Measurements from ENCODE around the gene NMRK1.

NMRK1 gene

DNA sequence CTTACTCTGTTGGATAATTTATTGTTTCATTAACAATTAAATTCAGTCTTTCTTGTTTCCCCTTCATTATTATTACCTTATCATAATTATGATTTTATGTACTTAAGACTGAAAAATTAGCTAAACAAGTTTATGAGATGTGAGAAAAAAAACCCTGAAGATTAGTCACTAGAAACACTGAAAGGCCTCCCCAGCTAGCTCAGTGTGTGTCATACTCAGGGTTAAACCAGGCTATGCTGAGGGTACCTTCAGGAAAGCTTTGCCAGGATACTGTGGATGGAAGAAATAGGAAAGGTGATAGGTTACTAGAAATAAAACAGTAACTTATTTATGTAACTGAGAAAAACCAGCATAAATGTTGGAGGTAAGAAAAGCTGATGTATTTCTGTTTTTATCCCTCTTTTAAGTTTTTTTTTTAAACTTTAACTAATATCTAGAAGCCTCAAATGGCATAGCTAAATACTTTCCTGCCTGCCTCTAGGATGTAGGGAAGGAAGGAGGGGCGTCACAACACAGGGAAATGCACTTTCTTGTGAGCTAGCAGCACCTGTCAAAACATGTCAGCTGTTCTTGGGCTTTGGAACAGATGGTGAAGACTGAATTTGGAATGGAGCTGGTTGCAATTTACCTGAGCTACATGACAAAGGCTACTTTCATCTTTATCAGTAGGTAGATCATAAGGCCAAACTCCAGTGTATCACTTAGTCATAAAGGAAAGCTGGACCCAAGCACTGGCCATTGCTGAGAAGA lies 24.2 kb downstream of the NMRK1 start:
- DNase-seq (ENCODE audit: low read depth, low spot score), result no peak

DNA sequence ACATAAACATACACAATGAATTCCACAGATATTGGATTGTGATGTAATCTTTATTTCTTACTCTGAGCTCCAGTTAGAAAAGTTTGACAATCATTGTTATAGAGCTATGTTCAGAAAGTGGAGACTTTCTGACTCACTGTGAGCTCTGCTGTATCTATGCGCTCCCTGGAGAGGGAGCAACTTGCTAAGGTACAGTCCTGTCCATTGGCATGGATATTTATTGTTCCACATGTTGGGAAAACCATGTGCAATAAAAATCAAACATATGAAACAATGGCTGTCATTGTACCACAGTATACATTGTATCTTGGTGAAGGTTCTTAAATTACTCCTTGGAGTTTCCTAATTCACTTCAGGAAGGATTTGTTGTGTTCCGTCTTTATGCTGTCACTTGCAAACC lies 26.8 kb downstream of the NMRK1 start:
- DNase-seq (ENCODE audit: low read depth, low spot score), result no peak

DNA sequence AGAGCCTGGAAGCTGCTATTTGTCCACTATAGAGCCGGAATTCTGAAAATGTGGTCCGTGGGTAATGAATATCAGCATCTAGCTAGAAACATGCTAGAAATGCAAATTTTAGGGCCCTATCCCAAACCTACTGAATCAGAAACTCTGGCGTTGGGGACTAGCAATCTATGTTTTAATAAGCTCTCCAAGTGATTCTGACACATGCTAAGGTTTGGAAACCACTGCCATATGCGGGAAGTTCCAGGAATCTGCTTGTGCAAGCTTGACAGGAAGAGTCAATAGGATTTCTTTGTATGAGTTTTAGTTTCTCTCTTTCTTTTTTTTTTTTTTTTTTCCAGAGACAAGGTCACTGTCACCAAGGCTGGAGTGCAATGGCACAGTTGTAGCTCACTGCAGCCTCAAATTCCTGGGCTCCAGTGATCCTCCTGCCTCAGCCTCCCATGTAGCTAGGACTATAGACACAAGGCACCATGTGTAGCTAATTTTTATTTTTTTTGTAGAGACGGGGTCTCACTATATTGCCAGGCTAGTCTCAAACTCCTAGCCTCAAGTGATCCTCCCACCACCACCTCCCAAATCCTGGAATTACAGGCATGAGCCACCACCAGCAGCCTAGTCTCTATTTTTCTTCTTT lies 33.5 kb downstream of the NMRK1 start:
- DNase-seq (ENCODE audit: low read depth, low spot score), result no peak

DNA sequence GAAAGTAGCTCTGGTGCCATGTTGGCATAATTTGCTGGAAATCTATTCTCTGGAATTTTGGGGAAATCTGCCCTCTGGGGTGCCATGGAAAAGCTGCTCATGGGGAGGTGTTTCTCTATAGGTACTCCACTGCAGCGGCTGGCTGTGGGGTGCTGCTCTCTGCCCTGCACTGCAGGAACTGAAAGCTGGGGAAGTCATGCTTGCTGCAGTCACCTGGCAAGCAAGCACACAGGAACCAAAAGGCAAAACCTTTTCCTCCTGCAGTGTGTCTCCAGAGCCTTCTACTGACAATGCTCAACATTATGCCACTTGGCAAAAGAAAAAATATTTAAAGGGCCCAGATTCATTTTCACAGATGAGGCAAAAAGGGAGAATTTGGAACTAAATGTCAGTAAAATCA lies 34.1 kb downstream of the NMRK1 start:
- no peak for DNase-seq (ENCODE audit: low read depth, low spot score)

DNA sequence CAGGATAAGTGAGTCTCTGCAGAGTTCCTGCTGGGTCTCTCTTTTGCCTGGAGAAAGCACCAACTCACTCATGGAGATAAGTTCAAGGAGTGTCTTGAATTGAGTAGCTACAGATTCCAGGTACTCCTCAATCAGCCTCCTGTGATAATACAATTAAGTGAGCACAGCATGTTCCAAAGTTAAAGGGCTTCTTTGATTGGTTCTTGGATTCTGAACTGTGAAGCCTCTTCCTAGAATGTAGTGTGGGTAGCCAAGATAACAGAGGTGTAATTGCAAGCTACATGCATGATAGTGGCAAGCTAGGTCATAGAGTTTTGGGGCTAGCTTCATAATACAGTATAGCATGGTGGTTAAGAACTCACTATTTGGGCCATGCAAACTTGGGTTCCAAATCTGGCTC lies 36.7 kb downstream of the NMRK1 start:
- DNase-seq (ENCODE audit: low read depth, low spot score), result no peak

DNA sequence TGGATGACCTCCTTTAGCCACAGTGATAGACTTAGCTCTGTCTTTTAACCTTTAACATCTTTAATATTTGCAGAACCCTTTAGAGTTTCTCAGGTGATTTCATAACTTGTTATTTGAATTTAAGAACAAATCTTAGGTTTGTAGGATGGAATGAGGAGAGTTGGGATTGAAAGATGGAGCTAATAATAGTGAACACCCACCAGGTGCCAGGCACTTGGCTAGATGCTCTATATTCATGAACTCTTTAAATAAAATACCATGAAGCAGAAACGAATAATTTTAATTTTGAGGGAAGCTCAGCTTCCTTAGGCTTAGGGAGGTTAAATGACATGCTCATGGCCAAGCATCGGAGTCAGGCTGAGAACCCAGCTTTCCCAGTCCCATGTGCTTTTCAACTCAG lies 40.4 kb downstream of the NMRK1 start:
- DNase-seq (ENCODE audit: low read depth, low spot score), result no peak

DNA sequence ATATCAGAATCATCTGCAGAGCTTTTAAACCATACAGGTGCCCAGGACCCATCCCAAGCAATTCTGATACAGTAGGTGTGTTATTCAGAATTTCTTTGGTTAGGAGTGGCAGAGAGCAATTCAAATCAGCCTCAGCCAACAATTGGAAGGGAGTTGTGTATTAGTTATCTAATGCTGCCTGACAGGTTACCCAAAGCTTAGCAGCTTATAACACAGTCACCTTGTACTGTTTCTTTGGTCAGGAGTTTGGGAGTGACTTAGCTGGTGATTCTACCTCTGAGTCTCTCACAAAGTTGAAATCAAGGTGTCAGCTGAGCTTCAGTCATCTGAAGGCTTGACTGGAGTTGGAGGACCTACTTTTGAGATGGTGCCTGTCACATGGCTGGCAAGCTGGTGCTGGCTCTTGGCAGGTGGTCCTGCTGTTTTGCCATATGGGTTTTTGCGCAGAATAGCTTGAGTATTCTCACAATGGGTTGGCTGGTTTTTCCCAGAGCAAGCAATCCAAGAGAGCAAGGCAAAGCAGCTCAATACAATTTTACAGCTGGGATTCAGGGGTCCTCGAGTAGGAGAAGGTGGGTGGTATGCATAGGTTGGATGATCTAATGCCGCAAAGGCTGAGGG lies 41.1 kb downstream of the NMRK1 start:
- DNase-seq (ENCODE audit: low read depth, low spot score), result no peak

DNA sequence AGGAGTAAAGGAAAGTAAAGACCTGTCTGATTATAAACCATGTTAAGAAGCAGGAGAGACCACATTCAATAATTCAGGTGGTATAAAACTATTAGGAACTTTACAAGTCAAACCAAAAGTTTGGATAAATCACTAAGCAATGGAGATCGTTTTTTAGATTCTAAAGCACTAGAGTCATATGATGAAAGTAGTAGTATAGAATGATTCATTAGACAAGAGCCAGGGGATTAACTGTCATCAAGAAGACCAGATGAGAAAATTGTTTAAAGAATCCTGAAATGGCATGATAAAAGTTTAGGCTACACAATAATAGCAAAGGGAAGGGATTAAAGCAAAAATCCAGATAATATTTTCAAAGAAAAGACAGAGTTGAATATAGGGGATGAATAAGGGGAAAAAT lies 46.9 kb downstream of the NMRK1 start:
- no peak for DNase-seq (ENCODE audit: low read depth, low spot score)

DNA sequence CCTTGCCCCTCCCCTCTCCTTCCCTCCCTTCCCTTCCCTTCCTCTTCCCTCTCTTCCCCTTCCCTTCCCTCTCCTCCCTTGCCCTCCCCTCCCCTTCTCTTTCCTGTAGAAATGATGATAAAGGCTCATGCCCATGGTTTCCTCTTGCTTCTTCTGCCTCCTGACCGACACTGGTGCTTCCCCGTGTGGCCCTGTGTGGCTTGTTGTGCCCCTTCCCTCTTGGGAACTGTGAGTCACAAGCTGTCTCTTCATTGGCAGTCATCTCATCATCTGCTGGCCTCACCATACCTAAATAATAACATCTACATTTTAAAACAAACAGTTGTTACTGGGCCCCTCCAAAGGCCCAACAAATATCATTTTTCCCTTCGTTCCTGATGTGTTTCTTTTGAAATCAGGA lies 48.2 kb downstream of the NMRK1 start:
- DNase-seq (ENCODE audit: low read depth, low spot score), result no peak

DNA sequence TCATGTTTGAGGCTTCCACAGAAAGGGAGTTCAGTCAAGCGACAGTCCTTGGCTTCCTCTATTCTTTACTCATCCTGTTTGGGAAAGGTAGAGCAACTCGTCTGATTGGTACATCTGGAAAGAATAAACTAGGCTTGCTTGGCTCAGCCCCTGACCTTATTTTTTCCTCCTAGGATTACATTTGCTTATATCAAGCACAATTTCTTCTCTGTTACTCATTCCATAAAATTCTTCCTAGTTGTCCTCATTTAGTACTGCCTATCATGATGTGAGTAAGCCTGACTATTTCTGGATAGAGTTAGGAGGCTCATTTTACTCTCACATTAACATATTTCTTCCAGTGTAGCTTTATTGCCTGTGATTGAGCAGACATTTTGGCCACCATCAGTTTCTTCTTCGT lies 48.9 kb downstream of the NMRK1 start:
- DNase-seq (ENCODE audit: low read depth, low spot score), result no peak

DNA sequence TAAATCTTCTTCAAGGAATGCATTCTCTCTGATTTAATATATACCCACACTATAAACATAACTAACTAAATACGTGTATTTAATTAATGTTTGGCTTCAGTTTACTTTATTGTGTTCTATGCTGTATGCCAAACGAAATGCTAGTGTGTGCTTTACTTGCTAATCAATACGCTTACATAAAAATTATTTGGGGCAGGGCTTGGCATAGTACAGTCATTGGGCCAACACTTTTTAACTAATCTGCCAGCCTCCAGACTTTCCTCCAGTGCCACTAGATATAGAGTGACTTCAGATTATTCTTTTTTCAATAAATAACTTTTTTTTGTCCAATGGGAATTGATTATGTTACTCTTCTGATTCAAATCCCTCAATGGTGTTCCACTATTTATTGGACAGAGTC lies 51.2 kb downstream of the NMRK1 start:
- no peak for DNase-seq (ENCODE audit: low read depth, low spot score)

DNA sequence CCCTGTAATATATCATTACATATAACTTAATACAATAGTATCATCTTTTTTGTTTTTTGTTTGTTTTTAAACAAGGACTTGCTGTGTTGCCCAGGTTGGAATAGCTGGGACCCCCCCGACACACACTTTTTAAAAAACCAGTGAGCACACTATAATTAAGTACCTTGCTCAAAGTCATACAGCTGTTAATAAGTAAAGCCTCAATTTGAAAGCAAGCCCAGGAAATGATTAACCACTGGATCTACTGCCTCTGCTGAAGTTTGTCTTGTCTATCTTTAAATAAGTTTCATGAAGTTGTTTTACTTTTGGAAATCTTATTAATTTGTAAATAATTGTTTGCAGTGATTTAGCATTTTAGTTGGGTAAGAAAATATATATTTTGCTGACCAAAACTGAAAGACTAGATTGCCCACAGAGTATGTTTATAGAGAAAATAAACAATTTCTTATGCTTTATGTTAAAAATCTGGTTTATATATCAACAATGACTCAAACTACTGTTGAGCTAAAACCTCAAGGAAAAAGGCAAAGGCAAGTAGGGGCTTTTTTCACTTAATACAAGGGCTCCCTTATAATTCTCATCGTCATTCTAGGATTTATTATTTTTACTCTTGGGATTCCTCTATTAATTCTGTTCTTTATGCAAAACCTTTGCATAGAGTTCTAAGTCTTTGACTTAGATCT lies 54.0 kb downstream of the NMRK1 start:
- DNase-seq (ENCODE audit: low read depth, low spot score), result no peak

DNA sequence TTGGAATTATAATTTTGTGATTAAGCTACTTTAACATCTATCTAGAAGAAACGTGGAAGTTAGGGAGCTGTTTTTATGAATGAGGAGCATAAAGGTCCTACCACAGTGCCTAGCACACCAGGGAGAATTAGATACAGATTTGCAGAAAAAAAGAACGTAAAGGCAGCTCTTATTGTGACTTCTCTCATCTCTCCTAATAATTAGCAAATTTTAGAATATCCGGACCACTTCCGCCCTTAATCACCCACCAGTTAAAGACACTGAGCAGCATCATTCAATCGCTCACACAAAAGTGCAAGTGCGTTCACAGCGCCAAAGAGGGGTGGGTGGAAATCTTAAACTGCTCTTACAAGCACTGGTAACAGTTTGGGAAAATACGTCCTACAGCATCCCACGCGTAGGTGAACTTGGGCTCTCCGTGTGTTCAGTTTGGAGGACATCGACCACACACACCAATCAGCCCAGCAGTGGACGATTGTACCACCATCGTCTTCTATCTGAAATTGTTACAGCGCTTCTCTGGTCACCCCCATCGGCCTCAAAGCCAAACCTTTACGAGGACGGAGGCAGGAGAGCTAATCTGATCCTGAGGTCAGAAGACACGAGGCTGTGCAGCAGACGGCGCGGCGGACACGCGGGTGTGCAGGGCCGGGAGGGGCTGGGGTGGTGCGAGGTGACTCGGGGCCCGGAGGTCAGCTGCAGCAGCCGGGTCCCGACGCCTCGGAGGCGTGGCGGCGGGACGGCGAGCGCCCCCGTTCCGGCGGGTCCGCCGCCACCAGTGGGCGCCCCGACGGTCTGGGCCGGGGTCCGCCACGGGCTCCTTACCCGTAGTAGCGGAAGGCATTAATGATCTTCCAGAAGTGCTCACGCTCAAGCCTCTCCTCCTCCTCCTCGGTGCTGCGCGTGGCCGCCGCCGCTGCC lies 60.5 kb downstream of the NMRK1 start:
- DNase-seq (ENCODE audit: low read depth, low spot score), result peak; percentile 10

DNA sequence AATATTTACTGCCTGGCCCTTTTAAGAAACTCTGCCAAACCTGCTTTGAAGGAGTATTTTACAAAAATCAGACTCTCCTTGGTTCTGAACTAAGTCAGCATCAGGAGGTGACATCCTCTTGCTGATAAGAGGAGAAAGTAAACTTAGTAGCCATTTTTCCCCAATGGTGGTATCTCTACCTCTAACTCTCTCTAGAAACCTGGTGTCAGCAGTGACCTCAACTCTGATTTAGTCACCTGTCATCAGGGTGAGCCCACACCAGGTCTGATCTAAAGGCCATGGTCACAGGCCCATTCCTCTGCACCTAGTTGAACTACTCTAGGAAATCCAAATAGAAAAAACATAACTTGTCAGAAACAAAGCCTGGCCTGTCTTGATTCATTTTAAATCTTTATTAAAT lies 64.1 kb downstream of the NMRK1 start:
- DNase-seq (ENCODE audit: low read depth, low spot score), result no peak

DNA sequence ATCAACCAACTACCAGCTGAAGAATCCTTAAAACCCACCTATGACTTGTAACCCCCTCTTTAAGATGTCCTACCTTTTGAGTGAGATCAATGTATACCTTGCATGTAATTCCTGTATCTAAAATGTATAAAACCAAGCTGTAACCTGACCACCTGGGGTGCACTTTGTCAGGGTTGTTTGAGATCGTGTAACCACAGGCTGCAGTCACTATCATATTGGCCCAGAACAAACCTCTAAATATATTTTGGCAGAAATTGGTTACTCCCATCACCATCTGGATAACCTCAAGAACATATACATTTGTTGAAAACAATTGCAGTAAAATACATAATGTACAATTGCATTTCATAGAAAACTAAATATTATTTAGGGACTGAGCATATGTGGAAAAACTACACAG lies 68.3 kb downstream of the NMRK1 start:
- no peak for DNase-seq (ENCODE audit: low read depth, low spot score)

DNA sequence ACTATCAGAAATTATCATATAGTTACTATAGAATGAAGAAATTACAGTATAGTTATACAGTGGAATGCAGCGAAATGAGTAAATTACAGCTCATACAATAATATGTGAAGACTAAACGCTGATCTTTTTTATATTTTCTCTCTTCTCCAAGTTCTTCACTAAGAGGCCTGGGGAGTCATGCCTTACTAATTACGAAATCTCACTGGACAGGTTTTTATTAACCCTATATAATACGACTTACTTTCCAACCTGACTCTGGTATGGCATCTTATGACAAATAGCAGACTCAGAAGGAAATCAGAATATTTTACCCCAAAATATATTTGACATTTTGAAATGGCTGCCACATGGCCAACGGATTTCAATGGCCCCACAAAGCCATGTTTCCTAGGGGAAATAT lies 68.9 kb downstream of the NMRK1 start:
- no peak for DNase-seq (ENCODE audit: low read depth, low spot score)

DNA sequence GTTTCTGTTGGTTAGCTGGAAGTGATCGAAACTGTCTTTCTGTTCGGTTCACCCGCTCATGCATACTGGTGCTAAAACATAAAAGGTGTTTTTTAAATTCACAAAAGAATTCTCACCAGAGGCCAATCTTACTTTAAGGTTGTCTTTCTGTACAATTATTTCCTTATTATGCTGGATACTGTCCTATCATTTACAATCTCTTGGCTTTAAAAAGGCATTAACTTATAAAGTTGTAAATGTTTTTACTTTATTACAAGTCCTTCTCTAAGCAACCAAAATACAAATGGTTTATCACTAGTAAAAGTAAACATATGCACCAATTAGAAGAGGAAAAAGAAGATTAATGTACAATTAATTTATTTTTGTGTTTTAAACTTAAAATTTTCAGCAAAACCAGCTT lies 70.6 kb downstream of the NMRK1 start:
- DNase-seq (ENCODE audit: low read depth, low spot score), result no peak

DNA sequence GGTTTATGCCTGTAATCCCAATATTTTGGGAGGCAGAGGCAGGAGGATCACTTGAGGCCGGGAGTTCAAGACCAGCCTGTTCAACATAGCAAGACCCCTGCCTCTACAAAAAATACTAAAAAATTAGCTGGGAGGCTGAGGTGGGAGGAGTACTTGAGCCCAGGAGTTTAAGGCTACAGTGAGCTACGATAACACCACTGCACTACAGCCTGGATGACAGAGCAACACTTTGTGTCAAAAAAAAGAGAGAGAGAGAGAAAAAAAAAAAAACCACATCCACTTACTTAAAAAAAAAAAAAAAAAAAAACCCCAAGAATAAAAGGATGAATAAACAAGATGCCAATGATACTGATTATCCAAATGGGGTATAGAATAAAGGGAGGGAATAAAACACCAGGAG lies 74.2 kb downstream of the NMRK1 start:
- DNase-seq (ENCODE audit: low read depth, low spot score), result no peak

All from activated CD4-positive, CD25-positive, alpha-beta regulatory T cell treated with anti-CD3 and anti-CD28 coated beads, Interleukin-2, amount 50 U/mL, for 16 hours (primary cell).